Colonic mucosa (tissue), 4 donors: ENCODE measurements around the gene ZNF747. TPM values are rescaled to one million over a fixed set of nuclear protein-coding genes. Genes with fewer than 3 reads are reported as not detected.
A peak's percentile ranks its signal among the peaks of the same experiment; 100 is the strongest.

ENCODE experiments used
- DNase-seq: peaks from one replicate; pipeline ENCODE4 v3.0.0-alpha.2; 2020
- H3K27ac ChIP-seq: fragments of 200-600 bp; one replicate; pipeline ENCODE4 v1.8.0; 2021
- H3K27me3 ChIP-seq: fragments of 200-600 bp; one replicate; pipeline ENCODE4 v1.8.0; 2021
- H3K36me3 ChIP-seq: fragments of 200-600 bp; one replicate; pipeline ENCODE4 v1.8.0; 2021
- H3K4me1 ChIP-seq: fragments of 200-600 bp; one replicate; pipeline ENCODE4 v1.8.0; 2021; ENCODE audit warnings: mild to moderate bottlenecking
- H3K4me3 ChIP-seq: fragments of 200-600 bp; one replicate; pipeline ENCODE4 v1.8.0; 2021
- H3K9ac ChIP-seq, 2 donors: one replicate each; pipeline ENCODE4 v1.7.0; 2013; ENCODE audit warnings: control low read depth in 2 of 2, low read depth in 2 of 2, low read length in 2 of 2
- H3K9me3 ChIP-seq: fragments of 200-600 bp; one replicate; pipeline ENCODE4 v1.8.0; 2021
- CTCF ChIP-seq: fragments of 200-600 bp; IDR thresholded peaks from one replicate; pipeline ENCODE4 v1.8.0; 2022; ENCODE audit warnings: antibody characterized with exemption, mild to moderate bottlenecking
- intact Hi-C: fragments of 100-400 bp; cut with DNase I; formaldehyde crosslinking; loops from one replicate; pipeline ENCODE4 v1.14.1; 2022
- total RNA-seq, 2 donors: library from RNA; stranded (reverse); fragmentation: NEBNext Ultra II Directional in 1 of 2; extraction: Animal tissue kit (Norgen Biotek cat#: 25700) in 1 of 2; gene quantifications; one replicate each; pipeline ENCODE4 v1.2.1, GENCODE V29; 2021
- donor health status: healthy.
- donor health status: DM: no; HTN: no; CAD: no.
- donor health status: DM: no; HTN: no; CAD: no.

Gene ZNF747
- total RNA-seq, 2 donors from 2014 or later = 8.7 to 11.9 TPM

GRCh38 chr16:30526823-30527634 lies 7.6 kb downstream of the ZNF747 start:
- no peaks in the 10 kb centered on the region for H3K9me3 ChIP-seq
- H3K27ac ChIP-seq = peak overlapping the region; percentile 98
- peak overlapping the region; percentile 93 to 96 for H3K9ac ChIP-seq
- intact Hi-C loops = loop anchor here (5.0 kb wide), 1 partner anchor 80 kb away; the partner anchor contains the start of gene SEPHS2
- peak; percentile 42 for TF ChIP-seq CTCF
- H3K4me1 ChIP-seq = no peaks in the 10 kb centered on the region
- DNase-seq = peak; percentile 99
- H3K27me3 ChIP-seq = no peaks in the 10 kb centered on the region
- H3K4me3 ChIP-seq = peak overlapping the region; percentile 68
- no peaks in the 10 kb centered on the region for H3K36me3 ChIP-seq

- H3K4me1 ChIP-seq = no peaks in the 10 kb centered on the region
- peak within 1 kb of the TSS; percentile 98 for H3K27ac ChIP-seq
- TF ChIP-seq CTCF = no peak
- peak within 1 kb of the TSS; percentile 93 to 96 for H3K9ac ChIP-seq
- H3K36me3 ChIP-seq = no peaks in the 10 kb centered on the region
- H3K4me3 ChIP-seq = peak within 1 kb of the TSS; percentile 68
- intact Hi-C loops = loop anchor here (5.0 kb wide), 1 partner anchor 79 kb away; the partner anchor contains the start of gene SEPHS2
- DNase-seq = peak; percentile 76
- H3K27me3 ChIP-seq = no peaks in the 10 kb centered on the region
- no peaks in the 10 kb centered on the region for H3K9me3 ChIP-seq
Observed at GRCh38 chr16:30526137-30526822, 8.4 kb downstream of the ZNF747 start, which contains the start of gene ZNF768. ZNF768 (minus strand) TSS chr16:30526566; CDS start chr16:30526413, 153 bp downstream.

GRCh38 chr16:30525844-30526136 lies 8.9 kb downstream of the ZNF747 start:
- DNase-seq = no peak
- no peak for TF ChIP-seq CTCF
- H3K9me3 ChIP-seq = no peaks in the 10 kb centered on the region
- intact Hi-C loops = loop anchor here (5.0 kb wide), 1 partner anchor 78 kb away; the partner anchor contains the start of gene SEPHS2
- H3K27ac ChIP-seq = peak overlapping the region; percentile 98
- H3K36me3 ChIP-seq = no peaks in the 10 kb centered on the region
- peak overlapping the region; percentile 86 to 89 for H3K9ac ChIP-seq
- H3K4me1 ChIP-seq = no peaks in the 10 kb centered on the region
- H3K27me3 ChIP-seq = no peaks in the 10 kb centered on the region
- H3K4me3 ChIP-seq = peak overlapping the region; percentile 68

- Histone ChIP-seq H3K9ac (peak overlapping the region in 1 of 2 donors; percentile 86), H3K27me3 (no peaks in the 10 kb centered on the region), H3K9me3 (no peaks in the 10 kb centered on the region), H3K4me3 (no peak overlapping the region), H3K4me1 (no peaks in the 10 kb centered on the region), H3K36me3 (no peaks in the 10 kb centered on the region), H3K27ac (no peak overlapping the region)
- TF ChIP-seq CTCF = no peak
- DNase-seq = no peak
- intact Hi-C loops = loop anchor here (5.0 kb wide), 1 partner anchor 78 kb away; the partner anchor contains the start of gene SEPHS2
Observed at GRCh38 chr16:30524575-30525568, 9.8 kb downstream of the ZNF747 start.
